GM19452 (cell line): ENCODE measurements around the gene PKD2L2.
"Not testable (repeated sequence)": the region's sequence is repeated elsewhere in the genome, so short reads cannot be mapped to it uniquely, and the experiment has no call there.

ENCODE experiments used
- ATAC-seq: cut with Tn5 transposase; IDR thresholded peaks from one replicate; pipeline ENCODE4 v1.9.1; 2021; ENCODE audit not compliant: unreplicated experiment

The PKD2L2 gene

DNA sequence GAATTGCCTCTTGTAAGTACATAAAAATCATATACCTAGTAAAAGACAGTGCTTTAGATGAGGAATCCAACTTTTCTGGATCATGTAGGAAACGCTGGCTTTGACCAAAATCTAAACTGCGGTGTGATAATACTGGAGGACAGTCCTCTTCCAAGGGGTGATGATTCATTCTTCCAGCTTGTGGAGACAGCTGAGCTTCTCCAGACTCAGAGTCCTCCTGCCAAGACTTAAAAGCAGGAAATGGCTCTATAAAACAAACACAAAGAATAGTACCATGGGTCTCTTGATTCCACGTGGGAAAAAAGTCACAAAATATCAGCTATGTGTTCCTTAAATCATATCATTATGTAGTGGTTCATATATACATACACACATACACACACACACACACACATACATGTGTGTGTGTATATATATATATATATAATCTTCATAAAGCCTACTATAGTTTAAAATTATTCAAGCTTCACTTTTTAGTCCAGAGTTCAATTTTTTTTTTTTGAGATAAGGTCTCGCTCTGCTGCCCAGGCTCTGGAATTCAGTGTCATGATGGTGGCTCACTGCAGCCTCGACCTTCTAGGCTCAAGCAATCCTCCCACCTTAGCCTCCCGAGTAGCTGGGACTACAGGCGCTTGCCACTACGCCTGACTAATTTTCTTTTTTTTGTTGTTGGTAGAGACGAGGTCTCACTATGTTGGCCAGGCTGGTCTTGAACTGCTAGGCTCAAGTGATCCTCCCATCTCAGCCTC, 65.0 kb downstream of the PKD2L2 start:
- no peak for ATAC-seq

DNA sequence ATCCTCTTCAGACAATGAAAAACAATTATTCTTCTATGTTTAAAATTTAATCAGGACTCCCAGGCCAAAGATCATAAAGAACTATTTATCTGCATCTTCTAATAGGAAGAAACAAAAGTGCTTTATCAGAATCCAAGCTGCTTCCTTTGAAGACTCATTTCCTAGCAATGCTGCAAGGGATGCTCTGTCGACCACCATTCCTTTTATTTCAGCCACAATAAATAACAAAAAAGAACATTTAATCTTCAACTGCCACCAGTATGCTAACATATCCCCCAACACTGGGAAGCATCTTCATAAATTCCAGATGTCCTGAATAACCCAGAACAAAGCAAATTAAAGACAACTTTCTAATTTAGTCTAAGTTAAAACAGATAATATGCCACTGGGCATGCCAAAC, 68.7 kb downstream of the PKD2L2 start:
- no peak for ATAC-seq

DNA sequence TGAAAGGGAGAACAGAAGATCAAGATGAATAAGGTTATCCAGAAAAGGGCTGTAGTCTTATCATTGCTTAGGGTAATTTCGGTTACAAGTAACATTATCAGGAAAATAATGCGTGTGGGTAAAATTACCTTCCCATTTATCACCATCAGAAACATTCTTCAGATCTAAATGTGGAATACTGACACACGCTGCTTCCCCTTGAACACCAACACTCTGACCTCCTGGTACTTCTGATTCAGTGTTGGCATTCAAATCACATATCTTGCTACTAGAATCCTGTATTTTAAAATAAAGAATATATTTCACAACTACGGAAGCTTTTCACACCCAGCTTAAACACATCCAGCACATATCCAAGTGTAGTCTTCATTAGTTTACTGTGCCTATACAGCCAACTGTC, 70.2 kb downstream of the PKD2L2 start:
- ATAC-seq = no peak

DNA sequence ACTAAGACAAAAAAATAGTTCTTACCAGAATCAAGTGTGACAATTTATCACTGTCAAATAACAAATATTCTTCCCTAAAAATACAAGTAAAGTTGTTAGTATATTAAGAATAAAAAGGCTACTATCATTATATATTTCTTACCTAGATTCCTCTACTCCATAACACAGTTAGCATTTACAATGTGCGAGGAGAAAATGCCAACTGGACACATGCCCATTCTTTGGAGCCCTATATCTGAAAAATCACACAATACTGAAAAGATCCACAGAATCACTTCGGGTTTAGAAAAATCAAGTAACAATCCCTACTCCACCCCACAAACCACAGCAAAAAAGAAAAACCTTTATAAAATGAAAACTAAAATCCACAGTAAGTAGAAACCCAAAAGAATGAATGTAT, 70.9 kb downstream of the PKD2L2 start:
- ATAC-seq = no peak

DNA sequence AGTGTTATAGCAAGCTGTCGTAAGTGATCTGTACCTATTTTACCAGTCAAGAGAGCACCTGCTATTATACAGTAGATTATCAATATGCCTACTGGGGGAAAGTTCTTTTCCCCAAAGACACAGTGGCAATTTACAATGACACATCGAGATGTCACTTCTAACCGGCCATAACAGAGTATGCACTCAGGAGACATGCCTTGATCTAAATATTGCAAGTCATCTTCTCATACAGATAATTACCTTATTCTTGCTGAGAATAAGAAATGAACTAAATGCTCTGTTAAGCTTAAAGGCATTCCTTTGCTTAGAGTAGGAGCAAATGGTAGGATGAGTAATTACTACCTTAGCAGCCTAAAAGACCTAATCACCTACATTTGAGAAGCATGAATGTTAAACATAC, 71.6 kb downstream of the PKD2L2 start:
- no peak for ATAC-seq

DNA sequence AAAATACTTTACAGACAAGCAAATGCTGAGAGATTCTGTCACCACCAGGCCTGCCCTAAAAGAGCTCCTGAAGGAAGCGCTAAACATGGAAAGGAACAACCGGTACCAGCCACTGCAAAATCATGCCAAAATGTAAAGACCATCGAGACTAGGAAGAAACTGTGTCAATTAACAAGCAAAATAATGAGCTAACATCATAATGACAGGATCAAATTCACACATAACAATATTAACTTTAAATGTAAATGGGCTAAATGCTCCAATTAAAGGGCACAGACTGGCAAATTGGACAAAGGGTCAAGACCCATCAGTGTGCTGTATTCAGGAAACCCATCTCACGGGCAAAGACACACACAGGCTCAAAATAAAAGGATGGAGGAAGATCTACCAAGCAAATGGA, 81.1 kb downstream of the PKD2L2 start:
- ATAC-seq = not testable (repeated sequence)

DNA sequence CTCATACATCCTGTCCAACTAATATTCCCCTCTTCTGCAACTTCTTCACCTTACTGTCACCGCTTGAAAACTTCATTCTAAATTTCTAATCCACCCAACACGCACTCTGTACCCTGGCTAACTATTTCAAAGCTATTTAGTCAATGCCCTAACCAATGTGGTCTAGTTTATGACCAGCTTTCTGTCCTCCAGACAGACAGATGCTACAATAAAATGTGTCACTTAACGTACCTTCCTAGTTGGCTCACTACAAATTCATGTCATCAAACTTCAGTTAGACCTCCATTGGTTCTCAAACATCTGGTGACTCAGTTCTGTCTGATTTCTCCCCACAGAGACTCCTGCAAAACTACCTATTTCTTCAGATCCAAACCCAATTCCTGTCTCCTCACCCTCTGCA, 86.0 kb downstream of the PKD2L2 start:
- no peak for ATAC-seq

DNA sequence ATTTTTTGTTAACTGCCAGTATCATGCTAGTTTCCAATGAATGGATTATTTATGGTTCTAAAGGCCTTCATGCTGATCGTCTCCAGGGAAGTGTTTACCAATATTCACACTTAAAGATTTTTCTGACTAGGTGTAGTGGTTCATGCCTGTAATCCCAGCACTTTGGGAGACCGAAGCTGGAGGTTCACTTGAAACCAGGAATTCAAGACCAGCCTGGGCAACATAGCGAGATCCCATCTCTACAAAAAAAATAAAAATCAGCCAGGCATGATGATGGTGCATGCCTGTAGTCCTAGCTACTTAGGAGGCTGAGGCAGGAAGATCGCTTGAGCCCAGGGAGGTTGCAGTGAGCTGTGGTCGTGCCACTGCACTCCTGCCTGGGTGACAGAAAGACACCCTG, 100.2 kb downstream of the PKD2L2 start:
- no peak for ATAC-seq
